Neural progenitor cell (in vitro differentiated cells): Measurements from ENCODE around the gene GIT2. TPM values are rescaled to one million over a fixed set of nuclear protein-coding genes. Genes with fewer than 3 reads are reported as not detected.

Experiments used
- DNase-seq: peaks from one replicate; pipeline ENCODE4 v3.0.0-alpha.2; 2016; ENCODE audit warnings: low spot score
- H2AFZ ChIP-seq: fragments of 200-600 bp; sonication (generic); replicated peaks from 2 replicates; pipeline ENCODE4 v1.6.1; 2016; ENCODE audit warnings: antibody characterized with exemption
- H3F3A ChIP-seq: fragments of 200-600 bp; sonication (generic); 2 replicates; pipeline ENCODE4 v1.6.1; 2016; ENCODE audit warnings: antibody characterized with exemption, low read depth
- H3K27ac ChIP-seq: fragments of 200-600 bp; sonication (generic); 2 replicates; pipeline ENCODE4 v1.5.1; 2016; ENCODE audit warnings: mild to moderate bottlenecking
- H3K27me3 ChIP-seq: fragments of 200-600 bp; sonication (generic); 2 replicates; pipeline ENCODE4 v1.6.1; 2016; ENCODE audit warnings: mild to moderate bottlenecking, moderate library complexity
- H3K36me3 ChIP-seq: fragments of 200-600 bp; sonication (generic); 2 replicates; pipeline ENCODE4 v1.5.1; 2016
- H3K4me1 ChIP-seq: fragments of 200-600 bp; sonication (generic); 2 replicates; pipeline ENCODE4 v1.6.1; 2016; ENCODE audit warnings: mixed run types
- H3K4me2 ChIP-seq: fragments of 200-600 bp; sonication (generic); 2 replicates; pipeline ENCODE4 v1.6.1; 2016
- H3K4me3 ChIP-seq: fragments of 200-600 bp; sonication (generic); 2 replicates; pipeline ENCODE4 v1.5.1; 2016
- H3K79me2 ChIP-seq: fragments of 200-600 bp; sonication (generic); 2 replicates; pipeline ENCODE4 v1.6.1; 2016; ENCODE audit warnings: low read depth
- H3K9ac ChIP-seq: fragments of 200-600 bp; sonication (generic); 2 replicates; pipeline ENCODE4 v1.6.1; 2016
- H3K9me3 ChIP-seq: fragments of 200-600 bp; sonication (generic); 2 replicates; pipeline ENCODE4 v1.5.1; 2016; ENCODE audit warnings: low read depth
- H4K20me1 ChIP-seq: fragments of 200-600 bp; sonication (generic); 2 replicates; pipeline ENCODE4 v1.6.1; 2016; ENCODE audit warnings: low read depth
- H3K27ac Mint-ChIP-seq: 3 replicates; pipeline ENCODE4 v1.8.0; 2021; ENCODE audit warnings: mixed read lengths
- H3K27me3 Mint-ChIP-seq: 2 replicates; pipeline ENCODE4 v1.8.0; 2022; ENCODE audit warnings: low read depth, mild to moderate bottlenecking, inconsistent platforms, moderate library complexity, mixed read lengths; ENCODE audit not compliant: insufficient read depth
- H3K36me3 Mint-ChIP-seq: 3 replicates; pipeline ENCODE4 v1.8.0; 2021; ENCODE audit warnings: mixed read lengths
- H3K4me1 Mint-ChIP-seq: 3 replicates; pipeline ENCODE4 v1.8.0; 2021; ENCODE audit warnings: mixed read lengths
- H3K4me3 Mint-ChIP-seq: 3 replicates; pipeline ENCODE4 v1.8.0; 2021; ENCODE audit warnings: mild to moderate bottlenecking, moderate library complexity, mixed read lengths
- H3K9me3 Mint-ChIP-seq: 3 replicates; pipeline ENCODE4 v1.8.0; 2020; ENCODE audit warnings: mixed read lengths
- CTCF ChIP-seq: fragments of 200-600 bp; sonication (generic); IDR thresholded peaks from 2 replicates; pipeline ENCODE4 v1.5.1; 2017; ENCODE audit warnings: antibody characterized with exemption, mild to moderate bottlenecking
- EZH2 ChIP-seq: fragments of 200-600 bp; sonication (generic); IDR thresholded peaks from 2 replicates; pipeline ENCODE4 v1.6.1; 2017; ENCODE audit warnings: antibody characterized with exemption, mild to moderate bottlenecking, moderate library complexity
- EZH2phosphoT487 ChIP-seq: fragments of 200-600 bp; sonication (generic); IDR thresholded peaks from 2 replicates; pipeline ENCODE4 v1.6.1; 2017; ENCODE audit warnings: antibody characterized with exemption
- total RNA-seq: library from RNA; depleted of rRNA; stranded (reverse); fragments of >200 nt; gene quantifications from 2 replicates; pipeline ENCODE4 v1.2.3, GENCODE V29; 2015; ENCODE audit warnings: low replicate concordance

GIT2 gene
- total RNA-seq, 1 donor from 2014 or later, result 28.5 TPM

DNA sequence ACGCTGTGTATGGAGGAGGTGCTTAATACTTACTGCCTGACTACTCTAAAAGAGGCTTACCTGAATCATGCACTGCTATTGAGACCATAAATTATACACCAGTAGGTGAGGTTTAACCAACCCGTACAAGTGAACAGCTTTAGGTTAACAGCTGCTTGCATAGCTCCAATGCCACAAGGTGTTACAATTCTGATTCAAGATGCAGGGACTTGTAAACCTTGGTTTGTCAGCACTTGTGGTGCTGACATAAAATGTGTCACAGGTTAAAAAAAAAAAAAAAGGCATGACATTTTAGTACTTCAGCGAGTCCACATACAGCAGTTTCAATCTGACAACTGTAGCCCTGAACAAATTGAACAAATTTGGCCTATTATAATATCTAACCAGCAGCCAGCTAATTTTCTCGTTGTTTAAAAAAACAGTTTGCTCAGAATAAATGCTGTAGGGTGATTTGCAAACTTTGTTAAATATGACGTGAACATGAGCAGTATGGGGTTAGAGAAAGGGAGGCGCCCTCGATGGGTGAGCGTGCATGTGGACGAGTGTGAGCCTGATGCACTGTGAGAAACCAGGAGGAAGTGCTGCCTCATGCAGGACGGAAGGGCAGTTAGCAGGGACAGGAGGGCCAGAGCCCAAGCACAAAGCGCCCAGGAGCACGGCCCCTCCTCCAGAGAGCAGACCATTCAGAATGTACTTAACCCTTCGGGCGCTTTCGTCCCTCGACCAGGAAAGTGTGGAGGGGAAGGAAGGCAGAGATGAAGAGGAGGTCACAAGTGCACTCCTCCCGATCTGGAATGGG is 51.4 kb downstream of the GIT2 start:
- TF ChIP-seq EZH2 (no peak), EZH2phosphoT487 (no peak), CTCF (peak; percentile 21)
- Mint-ChIP-seq H3K4me1 (peaks cover 37% of the 10 kb centered on the region), H3K9me3 (no peaks in the 10 kb centered on the region), H3K27ac (peak overlapping the region; percentile 92), H3K36me3 (peaks cover 17% of the 10 kb centered on the region), H3K4me3 (peak overlapping the region; percentile 41), H3K27me3 (peaks cover 6% of the 10 kb centered on the region)
- Histone ChIP-seq H2AFZ (peak overlapping the region; percentile 73), H3K27me3 (no peaks in the 10 kb centered on the region), H3K36me3 (no peaks in the 10 kb centered on the region), H4K20me1 (no peaks in the 10 kb centered on the region), H3K79me2 (no peaks in the 10 kb centered on the region), H3K27ac (no peak overlapping the region), H3K9me3 (no peaks in the 10 kb centered on the region), H3K4me2 (peak overlapping the region; percentile 70), H3F3A (peaks cover 30% of the 10 kb centered on the region), H3K4me3 (peak overlapping the region; percentile 7), H3K4me1 (peaks cover 36% of the 10 kb centered on the region), H3K9ac (no peak overlapping the region)
- peak; percentile 89 for DNase-seq

DNA sequence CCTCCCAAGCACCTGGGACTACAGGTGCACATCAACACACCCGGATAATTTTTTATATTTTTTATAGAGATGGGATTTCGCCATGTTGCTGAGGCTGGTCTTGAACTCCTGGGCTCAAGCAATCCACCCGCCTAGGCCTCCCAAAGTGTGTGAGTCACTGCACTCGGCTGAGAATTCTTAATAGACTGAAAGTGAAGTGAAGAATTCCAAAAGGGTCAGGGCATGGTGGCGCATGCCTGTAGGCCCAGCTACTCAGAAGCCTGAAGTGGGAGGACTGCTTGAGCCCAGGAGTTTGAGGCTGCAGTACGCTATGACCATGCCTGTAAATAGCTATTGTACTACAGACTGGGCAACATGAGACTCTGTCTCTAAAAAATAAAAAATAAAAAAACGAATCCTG is 52.4 kb downstream of the GIT2 start:
- Histone ChIP-seq H4K20me1 (no peaks in the 10 kb centered on the region), H3K27ac (no peak overlapping the region), H3K9ac (no peak overlapping the region), H3K36me3 (no peaks in the 10 kb centered on the region), H2AFZ (no peak overlapping the region), H3F3A (peaks cover 30% of the 10 kb centered on the region), H3K4me2 (no peak overlapping the region), H3K79me2 (no peaks in the 10 kb centered on the region), H3K4me3 (no peak overlapping the region), H3K27me3 (no peaks in the 10 kb centered on the region), H3K4me1 (peaks cover 35% of the 10 kb centered on the region), H3K9me3 (no peaks in the 10 kb centered on the region)
- peaks cover 31% of the 10 kb centered on the region for H3K4me1 Mint-ChIP-seq
- H3K9me3 Mint-ChIP-seq, result no peaks in the 10 kb centered on the region
- H3K27me3 Mint-ChIP-seq, result peaks cover 6% of the 10 kb centered on the region
- peaks cover 21% of the 10 kb centered on the region for H3K36me3 Mint-ChIP-seq
- no peak for DNase-seq
- no peak for TF ChIP-seq EZH2phosphoT487
- H3K27ac Mint-ChIP-seq, result no peak overlapping the region
- no peak overlapping the region for H3K4me3 Mint-ChIP-seq

DNA sequence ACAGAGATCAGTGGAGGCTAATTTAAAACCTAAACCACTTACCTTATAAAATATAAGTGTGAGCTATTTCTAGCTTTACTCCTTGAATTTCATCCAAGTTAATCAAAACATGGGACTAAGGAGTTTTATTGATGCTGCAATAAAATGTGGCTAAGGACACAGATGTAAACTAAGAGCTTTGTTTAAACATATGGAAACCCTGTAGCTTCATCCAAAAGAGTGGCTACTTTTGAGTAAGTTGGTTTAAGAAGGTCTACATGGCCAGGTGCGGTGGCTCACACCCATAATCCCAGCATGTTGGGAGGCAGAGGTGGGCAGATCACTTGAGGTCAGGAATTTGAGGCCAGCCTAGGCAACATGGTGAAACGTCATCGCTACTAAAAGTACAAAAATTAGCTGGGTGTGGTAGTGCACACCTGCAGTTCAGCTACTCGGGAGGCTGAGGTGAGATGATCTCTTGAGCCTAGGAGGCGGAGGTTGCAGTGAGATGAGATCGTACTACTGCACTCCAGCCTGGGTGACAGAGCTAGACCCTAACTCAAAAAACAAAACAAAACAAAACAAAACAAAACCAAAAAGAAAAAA is 55.7 kb downstream of the GIT2 start:
- no peak for DNase-seq
- H3K9me3 ChIP-seq, result no peaks in the 10 kb centered on the region
- no peaks in the 10 kb centered on the region for H4K20me1 ChIP-seq
- H3K36me3 ChIP-seq, result peaks cover 5% of the 10 kb centered on the region
- H3K4me1 Mint-ChIP-seq, result peaks cover 12% of the 10 kb centered on the region
- H2AFZ ChIP-seq, result no peak overlapping the region
- H3K4me2 ChIP-seq, result no peak overlapping the region
- peaks cover 8% of the 10 kb centered on the region for H3F3A ChIP-seq
- TF ChIP-seq EZH2phosphoT487, result no peak
- TF ChIP-seq EZH2, result no peak
- TF ChIP-seq CTCF, result no peak
- H3K4me1 ChIP-seq, result peaks cover 9% of the 10 kb centered on the region
- H3K36me3 Mint-ChIP-seq, result peaks cover 19% of the 10 kb centered on the region
- H3K27ac ChIP-seq, result no peak overlapping the region
- no peaks in the 10 kb centered on the region for H3K27me3 ChIP-seq
- H3K9me3 Mint-ChIP-seq, result no peaks in the 10 kb centered on the region
- H3K4me3 Mint-ChIP-seq, result no peak overlapping the region
- H3K4me3 ChIP-seq, result no peak overlapping the region
- no peak overlapping the region for H3K27ac Mint-ChIP-seq
- no peak overlapping the region for H3K9ac ChIP-seq
- H3K79me2 ChIP-seq, result no peaks in the 10 kb centered on the region
- H3K27me3 Mint-ChIP-seq, result peaks cover 2% of the 10 kb centered on the region

GRCh38 chr12:109939504-109939903 is 56.7 kb downstream of the GIT2 start:
- no peak overlapping the region for H3K4me2 ChIP-seq
- no peak overlapping the region for H3K4me3 ChIP-seq
- H3K27ac ChIP-seq, result no peak overlapping the region
- no peak for DNase-seq
- no peak overlapping the region for H3K4me3 Mint-ChIP-seq
- H3K27ac Mint-ChIP-seq, result no peak overlapping the region
- peaks cover 3% of the 10 kb centered on the region for H3K4me1 Mint-ChIP-seq
- peaks cover 22% of the 10 kb centered on the region for H3K36me3 Mint-ChIP-seq
- peaks cover 5% of the 10 kb centered on the region for H3K36me3 ChIP-seq
- no peaks in the 10 kb centered on the region for H3F3A ChIP-seq
- H3K9ac ChIP-seq, result no peak overlapping the region
- H3K79me2 ChIP-seq, result no peaks in the 10 kb centered on the region
- H3K27me3 Mint-ChIP-seq, result peaks cover 2% of the 10 kb centered on the region
- no peaks in the 10 kb centered on the region for H3K27me3 ChIP-seq
- no peaks in the 10 kb centered on the region for H4K20me1 ChIP-seq
- H2AFZ ChIP-seq, result no peak overlapping the region
- TF ChIP-seq EZH2phosphoT487 (no peak), CTCF (no peak), EZH2 (no peak)
- H3K9me3 Mint-ChIP-seq, result no peaks in the 10 kb centered on the region
- peaks cover 1% of the 10 kb centered on the region for H3K4me1 ChIP-seq
- no peaks in the 10 kb centered on the region for H3K9me3 ChIP-seq
